ENCODE data around the gene PSMA7. TPM values are rescaled to one million over a fixed set of nuclear protein-coding genes. Genes with fewer than 3 reads are reported as not detected.

The PSMA7 gene
- polyA plus RNA-seq, 1 donor (not counting 4 experiments of a cell fraction or from before 2014, with no cell fraction given): 383 TPM

DNA sequence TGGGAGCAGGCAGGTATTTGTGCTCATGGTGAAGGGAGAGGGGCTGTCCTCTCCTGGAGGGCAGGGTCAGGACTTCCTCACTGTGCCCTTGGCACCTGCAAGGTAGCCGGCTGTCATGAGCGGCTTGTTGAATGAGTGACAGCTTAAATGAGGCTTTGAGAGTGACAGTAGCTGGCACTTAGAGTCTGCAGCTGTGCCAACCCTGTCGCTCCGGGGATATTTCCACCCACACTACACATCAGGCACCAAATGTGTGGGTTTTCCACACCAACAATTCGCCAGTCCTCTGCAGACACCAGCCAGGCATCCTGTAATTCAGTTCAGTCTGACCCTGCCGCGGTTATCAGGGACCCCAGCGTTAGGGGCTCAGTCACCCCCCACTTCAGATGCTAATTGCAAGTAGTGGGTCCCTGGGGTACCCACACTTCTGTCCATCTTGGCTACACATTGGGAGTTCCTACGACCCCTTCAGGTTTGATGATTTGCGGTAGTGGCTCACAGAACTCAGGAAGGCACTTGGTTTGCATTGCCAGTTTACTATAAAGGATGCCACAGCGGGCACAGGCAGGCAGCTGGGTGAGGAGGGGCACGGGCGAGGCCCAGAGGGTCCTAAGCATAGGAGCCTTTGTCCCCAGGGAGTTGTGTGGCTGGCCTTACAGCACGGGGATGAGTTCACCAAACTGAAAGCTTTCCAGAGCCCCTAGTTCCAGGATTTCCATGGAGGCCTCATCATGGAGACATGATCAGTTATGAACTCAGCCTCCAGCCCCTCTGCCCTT is 48.8 kb upstream of the PSMA7 start:
- Histone ChIP-seq H2AFZ (ENCODE audit: control insufficient read depth, low read length) (no peak overlapping the region), H3K27ac (ENCODE audit: control insufficient read depth, insufficient read depth, low read length) (no peak overlapping the region), H3K4me1 (ENCODE audit: control insufficient read depth, extremely low read depth, insufficient read depth, low read length) (peaks cover 10% of the 10 kb centered on the region), H4K20me1 (ENCODE audit: control insufficient read depth, extremely low read depth, insufficient read depth, low read length) (no peaks in the 10 kb centered on the region), H3K27me3 (ENCODE audit: control insufficient read depth, extremely low read depth, insufficient read depth, low read length) (no peaks in the 10 kb centered on the region), H3K79me2 (ENCODE audit: control insufficient read depth, insufficient read depth, low read length) (peaks cover 53% of the 10 kb centered on the region), H3K9me3 (ENCODE audit: control insufficient read depth, low read depth, low read length) (no peaks in the 10 kb centered on the region), H3K9ac (ENCODE audit: control insufficient read depth, extremely low read depth, insufficient read depth, low read length) (no peak overlapping the region), H3K36me3 (ENCODE audit: control insufficient read depth in 2 of 2, extremely low read depth in 1 of 2, insufficient read depth in 2 of 2, low read length in 2 of 2) (peaks cover 21 to 22% of the 10 kb centered on the region in 2 experiments), H3K9me1 (ENCODE audit: control insufficient read depth, extremely low read depth, insufficient read depth, low read length) (no peaks in the 10 kb centered on the region), H3K4me2 (ENCODE audit: control insufficient read depth, extremely low read depth, insufficient read depth, low read depth, low read length) (no peak overlapping the region), H3K4me3 (ENCODE audit: control insufficient read depth in 2 of 3, extremely low read depth in 1 of 3, insufficient read depth in 2 of 3, low read depth in 1 of 3, low read length in 3 of 3) (no peak overlapping the region)
- dilution Hi-C loops (cut with MboI; ENCODE audit: extremely low pct_ligation_motif_present, low sequenced_read_pairs): no loop called here
- no peak for FAIRE-seq
- no peak for DNase-seq (ENCODE audit: low read depth, low spot score)
- TF ChIP-seq EZH2 (IDR thresholded peaks at IDR 0.05; ENCODE audit: low read length) (no peak), CTCF (optimal IDR thresholded peaks at IDR 0.05 in 1 of 3, IDR thresholded peaks at IDR 0.05 in 1 of 3, conservative IDR thresholded peaks at IDR 0.05 in 1 of 3; ENCODE audit: extremely low read depth in 1 of 3, insufficient read depth in 2 of 3, low read length in 3 of 3) (no peak)

GRCh38 chr20:62190639-62191411 is 47.6 kb upstream of the PSMA7 start:
- H3K9me1 ChIP-seq (ENCODE audit: control insufficient read depth, extremely low read depth, insufficient read depth, low read length): no peaks in the 10 kb centered on the region
- FAIRE-seq (no peak), DNase-seq (ENCODE audit: low read depth, low spot score) (no peak)
- no peaks in the 10 kb centered on the region for H3K9me3 ChIP-seq (ENCODE audit: control insufficient read depth, low read depth, low read length)
- no peak overlapping the region for H3K4me3 ChIP-seq (ENCODE audit: control insufficient read depth in 2 of 3, extremely low read depth in 1 of 3, insufficient read depth in 2 of 3, low read depth in 1 of 3, low read length in 3 of 3)
- no peaks in the 10 kb centered on the region for H4K20me1 ChIP-seq (ENCODE audit: control insufficient read depth, extremely low read depth, insufficient read depth, low read length)
- no peaks in the 10 kb centered on the region for H3K27me3 ChIP-seq (ENCODE audit: control insufficient read depth, extremely low read depth, insufficient read depth, low read length)
- no peak overlapping the region for H3K27ac ChIP-seq (ENCODE audit: control insufficient read depth, insufficient read depth, low read length)
- H3K9ac ChIP-seq (ENCODE audit: control insufficient read depth, extremely low read depth, insufficient read depth, low read length): no peak overlapping the region
- H3K4me2 ChIP-seq (ENCODE audit: control insufficient read depth, extremely low read depth, insufficient read depth, low read depth, low read length): no peak overlapping the region
- H3K36me3 ChIP-seq (ENCODE audit: control insufficient read depth in 2 of 2, extremely low read depth in 1 of 2, insufficient read depth in 2 of 2, low read length in 2 of 2): peaks cover 20 to 22% of the 10 kb centered on the region in 2 experiments
- TF ChIP-seq CTCF (optimal IDR thresholded peaks at IDR 0.05 in 1 of 3, IDR thresholded peaks at IDR 0.05 in 1 of 3, conservative IDR thresholded peaks at IDR 0.05 in 1 of 3; ENCODE audit: extremely low read depth in 1 of 3, insufficient read depth in 2 of 3, low read length in 3 of 3) (no peak), EZH2 (IDR thresholded peaks at IDR 0.05; ENCODE audit: low read length) (no peak)
- peaks cover 13% of the 10 kb centered on the region for H3K4me1 ChIP-seq (ENCODE audit: control insufficient read depth, extremely low read depth, insufficient read depth, low read length)
- H2AFZ ChIP-seq (ENCODE audit: control insufficient read depth, low read length): no peak overlapping the region
- dilution Hi-C loops (cut with MboI; ENCODE audit: extremely low pct_ligation_motif_present, low sequenced_read_pairs): no loop called here
- H3K79me2 ChIP-seq (ENCODE audit: control insufficient read depth, insufficient read depth, low read length): peaks cover 60% of the 10 kb centered on the region

Data from keratinocyte (primary cell).